ENCODE data around the gene CPVL.

Gene CPVL

DNA sequence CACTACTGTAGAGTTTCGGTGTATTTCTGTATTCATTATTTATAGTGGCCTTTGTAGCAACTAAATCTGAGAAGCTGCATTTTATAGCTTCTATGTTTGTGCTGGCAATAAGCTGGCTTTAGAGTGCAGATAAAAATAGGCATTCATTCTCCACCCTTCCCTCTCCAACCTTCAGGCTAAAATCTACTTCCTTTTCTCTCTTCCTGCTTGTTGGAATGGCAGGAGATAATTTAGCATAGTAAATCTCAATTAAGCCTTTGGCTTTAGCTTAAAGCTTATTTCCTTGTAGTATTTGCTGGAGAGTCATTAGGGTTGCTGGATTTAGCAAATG lies 58.5 kb downstream of the CPVL start:
- Histone ChIP-seq H3K4me3 (ENCODE audit: low read length) (no peak overlapping the region), H3K9me2 (replicated peaks; ENCODE audit: control insufficient read depth, low read length) (no peaks in the 10 kb centered on the region), H3K4me1 (ENCODE audit: control insufficient read depth, low read length) (no peaks in the 10 kb centered on the region), H3K27me3 (ENCODE audit: control insufficient read depth, low read length) (peaks cover 31% of the 10 kb centered on the region), H3K27ac (ENCODE audit: low read depth, low read length) (no peak overlapping the region), H3K4me2 (ENCODE audit: low read length) (no peak overlapping the region), H3K79me2 (ENCODE audit: control insufficient read depth, low read length) (no peaks in the 10 kb centered on the region), H3K36me3 (ENCODE audit: control insufficient read depth, low read length) (no peaks in the 10 kb centered on the region), H3K9me3 (ENCODE audit: control insufficient read depth, insufficient read depth, low read length) (no peaks in the 10 kb centered on the region), H4K20me1 (ENCODE audit: control insufficient read depth, insufficient read depth, low read depth, low read length) (no peaks in the 10 kb centered on the region), H3F3A (ENCODE audit: control insufficient read depth, insufficient read depth) (no peaks in the 10 kb centered on the region)
- TF ChIP-seq EZH2phosphoT487 (IDR thresholded peaks at IDR 0.05; ENCODE audit: borderline replicate concordance, low read length): no peak
- TF ChIP-seq, protein P1, sequence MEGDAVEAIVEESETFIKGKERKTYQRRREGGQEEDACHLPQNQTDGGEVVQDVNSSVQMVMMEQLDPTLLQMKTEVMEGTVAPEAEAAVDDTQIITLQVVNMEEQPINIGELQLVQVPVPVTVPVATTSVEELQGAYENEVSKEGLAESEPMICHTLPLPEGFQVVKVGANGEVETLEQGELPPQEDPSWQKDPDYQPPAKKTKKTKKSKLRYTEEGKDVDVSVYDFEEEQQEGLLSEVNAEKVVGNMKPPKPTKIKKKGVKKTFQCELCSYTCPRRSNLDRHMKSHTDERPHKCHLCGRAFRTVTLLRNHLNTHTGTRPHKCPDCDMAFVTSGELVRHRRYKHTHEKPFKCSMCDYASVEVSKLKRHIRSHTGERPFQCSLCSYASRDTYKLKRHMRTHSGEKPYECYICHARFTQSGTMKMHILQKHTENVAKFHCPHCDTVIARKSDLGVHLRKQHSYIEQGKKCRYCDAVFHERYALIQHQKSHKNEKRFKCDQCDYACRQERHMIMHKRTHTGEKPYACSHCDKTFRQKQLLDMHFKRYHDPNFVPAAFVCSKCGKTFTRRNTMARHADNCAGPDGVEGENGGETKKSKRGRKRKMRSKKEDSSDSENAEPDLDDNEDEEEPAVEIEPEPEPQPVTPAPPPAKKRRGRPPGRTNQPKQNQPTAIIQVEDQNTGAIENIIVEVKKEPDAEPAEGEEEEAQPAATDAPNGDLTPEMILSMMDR (IDR thresholded peaks at IDR 0.05; ENCODE audit: low read depth, low read length, poor library complexity, severe bottlenecking): no peak

DNA sequence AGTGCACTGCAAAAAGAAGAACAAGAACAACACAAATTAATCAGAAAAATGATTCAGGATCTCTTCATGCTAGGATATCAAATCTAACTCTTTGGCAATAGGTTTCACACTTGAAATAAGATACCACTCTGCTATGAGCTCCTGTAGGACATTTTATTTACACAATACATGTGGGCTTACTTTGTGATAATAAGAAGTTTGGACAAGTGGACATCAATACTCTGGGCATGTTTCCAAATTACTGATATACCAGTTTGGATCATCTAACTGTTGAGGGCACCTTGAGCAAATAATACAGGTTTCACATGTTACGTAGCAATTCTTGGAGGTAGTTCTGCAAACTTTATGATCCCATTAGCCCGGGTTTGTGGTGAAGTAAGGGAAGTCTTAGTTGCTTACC lies 59.8 kb downstream of the CPVL start:
- Histone ChIP-seq H3K27me3 (ENCODE audit: control insufficient read depth, low read length) (peaks cover 22% of the 10 kb centered on the region), H3K9me2 (replicated peaks; ENCODE audit: control insufficient read depth, low read length) (no peaks in the 10 kb centered on the region), H3K4me2 (ENCODE audit: low read length) (no peak overlapping the region), H3K79me2 (ENCODE audit: control insufficient read depth, low read length) (no peaks in the 10 kb centered on the region), H3K4me3 (ENCODE audit: low read length) (no peak overlapping the region), H3K27ac (ENCODE audit: low read depth, low read length) (no peak overlapping the region), H3K4me1 (ENCODE audit: control insufficient read depth, low read length) (no peaks in the 10 kb centered on the region), H3F3A (ENCODE audit: control insufficient read depth, insufficient read depth) (no peaks in the 10 kb centered on the region), H4K20me1 (ENCODE audit: control insufficient read depth, insufficient read depth, low read depth, low read length) (no peaks in the 10 kb centered on the region), H3K36me3 (ENCODE audit: control insufficient read depth, low read length) (no peaks in the 10 kb centered on the region), H3K9me3 (ENCODE audit: control insufficient read depth, insufficient read depth, low read length) (no peaks in the 10 kb centered on the region)
- TF ChIP-seq EZH2phosphoT487 (IDR thresholded peaks at IDR 0.05; ENCODE audit: borderline replicate concordance, low read length): no peak
- TF ChIP-seq, protein P1 (IDR thresholded peaks at IDR 0.05; ENCODE audit: low read depth, low read length, poor library complexity, severe bottlenecking): no peak

DNA sequence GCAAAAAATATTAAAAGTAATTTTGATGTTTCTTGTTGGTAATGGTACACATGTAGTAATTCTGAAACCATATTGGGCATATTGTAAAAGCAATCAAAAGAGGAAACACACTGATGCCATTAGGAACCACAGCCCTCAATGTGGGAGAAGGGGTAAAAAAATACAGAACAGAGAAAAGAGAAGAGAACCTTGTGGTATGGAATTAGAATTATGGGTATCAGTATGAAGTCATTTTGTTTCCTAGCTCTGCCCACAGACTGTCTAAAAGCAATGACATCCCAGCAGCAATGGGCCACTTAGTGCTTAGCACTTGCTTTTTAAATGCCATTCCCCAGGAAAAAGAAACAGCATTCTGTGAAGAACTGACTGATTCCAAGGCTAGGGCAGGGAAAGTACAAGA lies 61.5 kb downstream of the CPVL start:
- Histone ChIP-seq H4K20me1 (ENCODE audit: control insufficient read depth, insufficient read depth, low read depth, low read length) (no peaks in the 10 kb centered on the region), H3K9me3 (ENCODE audit: control insufficient read depth, insufficient read depth, low read length) (no peaks in the 10 kb centered on the region), H3K79me2 (ENCODE audit: control insufficient read depth, low read length) (no peaks in the 10 kb centered on the region), H3K4me3 (ENCODE audit: low read length) (no peak overlapping the region), H3K9me2 (replicated peaks; ENCODE audit: control insufficient read depth, low read length) (no peaks in the 10 kb centered on the region), H3K4me1 (ENCODE audit: control insufficient read depth, low read length) (no peaks in the 10 kb centered on the region), H3K36me3 (ENCODE audit: control insufficient read depth, low read length) (no peaks in the 10 kb centered on the region), H3K4me2 (ENCODE audit: low read length) (no peak overlapping the region), H3K27me3 (ENCODE audit: control insufficient read depth, low read length) (peaks cover 7% of the 10 kb centered on the region; the same call in 1 of the 2 replicates), H3F3A (ENCODE audit: control insufficient read depth, insufficient read depth) (no peaks in the 10 kb centered on the region), H3K27ac (ENCODE audit: low read depth, low read length) (no peak overlapping the region)
- no peak for TF ChIP-seq EZH2phosphoT487 (IDR thresholded peaks at IDR 0.05; ENCODE audit: borderline replicate concordance, low read length)
- TF ChIP-seq, protein P1 (IDR thresholded peaks at IDR 0.05; ENCODE audit: low read depth, low read length, poor library complexity, severe bottlenecking): no peak

DNA sequence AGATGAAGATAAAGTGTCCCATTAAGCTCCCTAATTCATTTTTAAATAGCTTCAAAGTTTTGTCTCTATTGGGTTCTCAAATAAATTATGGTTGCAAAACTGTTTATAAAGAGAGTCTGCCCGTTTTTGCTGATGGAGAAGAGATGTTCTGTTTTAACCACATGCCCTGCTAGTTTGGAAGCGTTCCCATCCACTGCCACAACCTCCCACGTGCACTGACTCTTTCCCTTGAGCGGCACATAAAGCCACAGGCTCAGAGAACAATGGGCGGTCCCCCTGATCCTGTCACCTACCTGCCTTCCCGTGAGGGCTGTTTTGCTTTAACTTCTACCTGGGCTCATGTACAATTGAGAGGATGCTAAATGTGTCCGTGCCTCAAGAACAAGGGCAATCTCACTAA lies 65.5 kb downstream of the CPVL start:
- no peak overlapping the region for H3K4me3 ChIP-seq (ENCODE audit: low read length)
- no peaks in the 10 kb centered on the region for H4K20me1 ChIP-seq (ENCODE audit: control insufficient read depth, insufficient read depth, low read depth, low read length)
- H3K27ac ChIP-seq (ENCODE audit: low read depth, low read length): no peak overlapping the region
- H3K4me2 ChIP-seq (ENCODE audit: low read length): no peak overlapping the region
- H3F3A ChIP-seq (ENCODE audit: control insufficient read depth, insufficient read depth): no peaks in the 10 kb centered on the region
- H3K79me2 ChIP-seq (ENCODE audit: control insufficient read depth, low read length): no peaks in the 10 kb centered on the region
- H3K27me3 ChIP-seq (ENCODE audit: control insufficient read depth, low read length): peaks cover 13% of the 10 kb centered on the region; the same call in 1 of the 2 replicates
- TF ChIP-seq, protein P1 (IDR thresholded peaks at IDR 0.05; ENCODE audit: low read depth, low read length, poor library complexity, severe bottlenecking): no peak
- no peak for TF ChIP-seq EZH2phosphoT487 (IDR thresholded peaks at IDR 0.05; ENCODE audit: borderline replicate concordance, low read length)
- H3K9me3 ChIP-seq (ENCODE audit: control insufficient read depth, insufficient read depth, low read length): no peaks in the 10 kb centered on the region
- no peaks in the 10 kb centered on the region for H3K4me1 ChIP-seq (ENCODE audit: control insufficient read depth, low read length)
- H3K9me2 ChIP-seq (replicated peaks; ENCODE audit: control insufficient read depth, low read length): no peaks in the 10 kb centered on the region
- H3K36me3 ChIP-seq (ENCODE audit: control insufficient read depth, low read length): no peaks in the 10 kb centered on the region
